Gastrocnemius medialis (tissue), 4 donors: ENCODE results near the gene ATG4D.

ENCODE experiments used
- CTCF ChIP-seq, 5 experiments: fragments of 450-650 bp in 3 of 5; fragments of 200-600 bp in 2 of 5; sonication (generic) in 2 of 5; IDR thresholded peaks in 4 of 5; conservative IDR thresholded peaks in 1 of 5; 1 replicate in 4 of 5; 2 replicates in 1 of 5; pipeline ENCODE4 v1.5.1; 2016 to 2019; ENCODE audit warnings: antibody characterized with exemption in 5 of 5, mild to moderate bottlenecking in 3 of 5, moderate library complexity in 3 of 5
- POLR2A ChIP-seq, 2 donors: fragments of 450-650 bp; IDR thresholded peaks; one replicate each; pipeline ENCODE4 v1.6.1; 2017; ENCODE audit warnings: antibody characterized with exemption in 2 of 2, mild to moderate bottlenecking in 2 of 2, moderate library complexity in 2 of 2

- no peak for TF ChIP-seq POLR2A (IDR thresholded peaks at IDR 0.05)
- TF ChIP-seq CTCF (IDR thresholded peaks at IDR 0.05 in 4 of 5, conservative IDR thresholded peaks at IDR 0.05 in 1 of 5) = no peak
Measured at GRCh38 chr19:10566408-10566657, 22.6 kb downstream of the ATG4D start.
